Chondrocyte (in vitro differentiated cells): ENCODE results near the gene SMG9. TPM values are rescaled to one million over a fixed set of nuclear protein-coding genes. Genes with fewer than 3 reads are reported as not detected.

Experiments used
- DNase-seq: peaks from one replicate; pipeline ENCODE4 v3.0.0; 2021; ENCODE audit warnings: mixed read lengths, low spot score
- H3K27ac Mint-ChIP-seq: one replicate; pipeline ENCODE4 v1.8.0; 2021; ENCODE audit warnings: mild to moderate bottlenecking, moderate library complexity, mixed read lengths; ENCODE audit not compliant: unreplicated experiment
- H3K27me3 Mint-ChIP-seq: 2 replicates; pipeline ENCODE4 v1.8.0; 2021; ENCODE audit warnings: low read depth, mixed read lengths
- H3K36me3 Mint-ChIP-seq: 2 replicates; pipeline ENCODE4 v1.8.0; 2021; ENCODE audit warnings: low read depth, mixed read lengths
- H3K4me1 Mint-ChIP-seq: 2 replicates; pipeline ENCODE4 v1.8.0; 2021; ENCODE audit warnings: low read depth, mild to moderate bottlenecking, mixed read lengths
- H3K4me3 Mint-ChIP-seq: one replicate; pipeline ENCODE4 v1.8.0; 2021; ENCODE audit warnings: mild to moderate bottlenecking, moderate library complexity, mixed read lengths; ENCODE audit not compliant: unreplicated experiment
- H3K9me3 Mint-ChIP-seq: 2 replicates; pipeline ENCODE4 v1.8.0; 2021; ENCODE audit warnings: low read depth, mixed read lengths
- total RNA-seq: library from RNA; stranded (reverse); gene quantifications from 3 replicates; pipeline ENCODE4 v1.2.1, GENCODE V29; 2021
- TF ChIP-seq, protein P1 (sequence below): fragments of 200-600 bp; sonication (generic); IDR thresholded peaks from 2 replicates; pipeline ENCODE4 v1.5.0; 2021; ENCODE audit warnings: antibody characterized with exemption, mild to moderate bottlenecking, moderate library complexity

The SMG9 gene
- total RNA-seq, 1 donor from 2014 or later, result 46.9 TPM

- Mint-ChIP-seq H3K4me3 (no peak overlapping the region), H3K27me3 (no peaks in the 10 kb centered on the region), H3K36me3 (peaks cover 22% of the 10 kb centered on the region), H3K9me3 (no peaks in the 10 kb centered on the region), H3K4me1 (peaks cover 55% of the 10 kb centered on the region), H3K27ac (peak overlapping the region; percentile 67)
- TF ChIP-seq, protein P1, sequence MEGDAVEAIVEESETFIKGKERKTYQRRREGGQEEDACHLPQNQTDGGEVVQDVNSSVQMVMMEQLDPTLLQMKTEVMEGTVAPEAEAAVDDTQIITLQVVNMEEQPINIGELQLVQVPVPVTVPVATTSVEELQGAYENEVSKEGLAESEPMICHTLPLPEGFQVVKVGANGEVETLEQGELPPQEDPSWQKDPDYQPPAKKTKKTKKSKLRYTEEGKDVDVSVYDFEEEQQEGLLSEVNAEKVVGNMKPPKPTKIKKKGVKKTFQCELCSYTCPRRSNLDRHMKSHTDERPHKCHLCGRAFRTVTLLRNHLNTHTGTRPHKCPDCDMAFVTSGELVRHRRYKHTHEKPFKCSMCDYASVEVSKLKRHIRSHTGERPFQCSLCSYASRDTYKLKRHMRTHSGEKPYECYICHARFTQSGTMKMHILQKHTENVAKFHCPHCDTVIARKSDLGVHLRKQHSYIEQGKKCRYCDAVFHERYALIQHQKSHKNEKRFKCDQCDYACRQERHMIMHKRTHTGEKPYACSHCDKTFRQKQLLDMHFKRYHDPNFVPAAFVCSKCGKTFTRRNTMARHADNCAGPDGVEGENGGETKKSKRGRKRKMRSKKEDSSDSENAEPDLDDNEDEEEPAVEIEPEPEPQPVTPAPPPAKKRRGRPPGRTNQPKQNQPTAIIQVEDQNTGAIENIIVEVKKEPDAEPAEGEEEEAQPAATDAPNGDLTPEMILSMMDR, result no peak
- DNase-seq, result no peak
Observed at GRCh38 chr19:43751466-43752220, 3.1 kb downstream of the SMG9 start.

DNA sequence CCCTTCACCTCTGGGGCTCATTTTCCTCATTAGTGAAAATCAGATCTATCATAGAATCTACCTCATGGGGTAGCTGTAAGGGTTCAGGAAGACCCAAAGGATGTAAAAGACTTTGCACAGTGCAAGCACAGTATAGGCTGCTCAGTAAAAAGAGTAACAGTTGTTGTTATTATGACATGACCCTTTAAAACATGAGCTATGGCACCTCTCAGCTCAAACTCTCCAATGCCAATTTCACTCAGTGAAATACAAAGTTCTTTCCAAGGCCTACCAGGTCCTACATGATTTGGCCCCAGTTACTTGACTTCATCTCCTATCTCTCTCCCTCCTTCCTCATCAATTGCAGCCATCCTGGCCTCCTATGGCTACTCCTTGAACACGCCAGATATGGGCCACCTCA lies 4.9 kb downstream of the SMG9 start:
- H3K9me3 Mint-ChIP-seq, result no peaks in the 10 kb centered on the region
- H3K36me3 Mint-ChIP-seq, result peaks cover 32% of the 10 kb centered on the region
- no peak for DNase-seq
- no peaks in the 10 kb centered on the region for H3K27me3 Mint-ChIP-seq
- no peak overlapping the region for H3K4me3 Mint-ChIP-seq
- TF ChIP-seq, protein P1, result no peak
- no peak overlapping the region for H3K27ac Mint-ChIP-seq
- H3K4me1 Mint-ChIP-seq, result peaks cover 40% of the 10 kb centered on the region

DNA sequence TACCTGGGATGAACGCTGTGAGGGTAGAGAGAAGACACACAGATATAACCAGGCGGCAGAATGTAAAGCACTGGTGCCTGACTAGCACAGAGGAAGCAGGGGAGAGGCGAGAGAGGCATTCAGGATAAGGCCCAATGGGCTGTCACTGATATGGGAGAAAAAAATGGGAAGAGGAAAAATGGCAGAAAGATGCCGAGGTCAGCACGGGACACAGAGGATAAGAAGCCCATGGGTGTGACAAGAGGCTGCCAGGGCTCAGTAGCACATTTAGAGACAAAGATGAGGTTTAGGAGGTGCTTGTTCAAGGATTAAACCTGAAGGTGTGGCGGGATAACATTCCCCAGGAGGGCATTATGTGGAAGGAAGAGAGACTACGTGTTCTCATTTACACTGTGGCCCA lies 5.6 kb downstream of the SMG9 start:
- H3K27me3 Mint-ChIP-seq, result no peaks in the 10 kb centered on the region
- no peaks in the 10 kb centered on the region for H3K9me3 Mint-ChIP-seq
- peaks cover 37% of the 10 kb centered on the region for H3K36me3 Mint-ChIP-seq
- TF ChIP-seq, protein P1, result no peak
- no peak overlapping the region for H3K27ac Mint-ChIP-seq
- no peak overlapping the region for H3K4me3 Mint-ChIP-seq
- no peak for DNase-seq
- H3K4me1 Mint-ChIP-seq, result peaks cover 37% of the 10 kb centered on the region

GRCh38 chr19:43748685-43749084 lies 6.1 kb downstream of the SMG9 start:
- H3K27me3 Mint-ChIP-seq, result no peaks in the 10 kb centered on the region
- TF ChIP-seq, protein P1, result no peak
- H3K4me3 Mint-ChIP-seq, result no peak overlapping the region
- H3K36me3 Mint-ChIP-seq, result peaks cover 40% of the 10 kb centered on the region
- H3K4me1 Mint-ChIP-seq, result peaks cover 36% of the 10 kb centered on the region
- H3K9me3 Mint-ChIP-seq, result no peaks in the 10 kb centered on the region
- DNase-seq, result no peak
- no peak overlapping the region for H3K27ac Mint-ChIP-seq

- Mint-ChIP-seq H3K36me3 (peaks cover 42% of the 10 kb centered on the region), H3K27ac (peak overlapping the region; percentile 75), H3K27me3 (no peaks in the 10 kb centered on the region), H3K4me1 (peaks cover 33% of the 10 kb centered on the region), H3K9me3 (no peaks in the 10 kb centered on the region), H3K4me3 (no peak overlapping the region)
- TF ChIP-seq, protein P1, result no peak
- no peak for DNase-seq
Observed at GRCh38 chr19:43748205-43748594, 6.6 kb downstream of the SMG9 start.
